GM18909 (cell line): ENCODE results near the gene PAIP2B.

ENCODE experiments used
- ATAC-seq: cut with Tn5 transposase; IDR thresholded peaks from one replicate; pipeline ENCODE4 v1.9.1; 2021; ENCODE audit warnings: mild to moderate bottlenecking; ENCODE audit not compliant: unreplicated experiment, poor library complexity

The PAIP2B gene

GRCh38 chr2:71155846-71156245 lies 71.1 kb downstream of the PAIP2B start:
- ATAC-seq, result no peak

GRCh38 chr2:71154798-71155197 lies 72.1 kb downstream of the PAIP2B start:
- peak; percentile 85 for ATAC-seq

GRCh38 chr2:71154279-71154678 lies 72.6 kb downstream of the PAIP2B start:
- no peak for ATAC-seq

- no peak for ATAC-seq
Measured at GRCh38 chr2:71153585-71154224, 73.2 kb downstream of the PAIP2B start.

- no peak for ATAC-seq
Measured at GRCh38 chr2:71151620-71152019, 75.3 kb downstream of the PAIP2B start.

GRCh38 chr2:71150082-71150816 lies 76.7 kb downstream of the PAIP2B start:
- ATAC-seq, result no peak

GRCh38 chr2:71148506-71149063 lies 78.3 kb downstream of the PAIP2B start:
- no peak for ATAC-seq

GRCh38 chr2:71143782-71144181 lies 83.1 kb downstream of the PAIP2B start:
- no peak for ATAC-seq

GRCh38 chr2:71136174-71136573 lies 90.7 kb downstream of the PAIP2B start:
- no peak for ATAC-seq

- no peak for ATAC-seq
Measured at GRCh38 chr2:71133603-71134002, 93.3 kb downstream of the PAIP2B start.
